Hematopoietic multipotent progenitor cell treated with erythropoietin and hydrocortisone succinate and interleukin-3 and kit ligand, for 17 days (in vitro differentiated cells): ENCODE data around the gene AKAP1.

ENCODE experiments used
- DNase-seq: peaks from one replicate; pipeline ENCODE4 v3.0.0-alpha.2; 2015; ENCODE audit warnings: low spot score

The AKAP1 gene

GRCh38 chr17:57084802-57085447, at the start of gene AKAP1:
AKAP1 (plus strand) TSS chr17:57085246; CDS start chr17:57105465, 20,219 bp downstream.
- peak; percentile 86 for DNase-seq

GRCh38 chr17:57035971-57036481, 49.0 kb upstream of the AKAP1 start:
- DNase-seq = no peak

GRCh38 chr17:57037411-57037810, 47.6 kb upstream of the AKAP1 start:
- no peak for DNase-seq

- no peak for DNase-seq
Measured at GRCh38 chr17:57038486-57038885, 46.6 kb upstream of the AKAP1 start.

GRCh38 chr17:57040571-57040970, 44.5 kb upstream of the AKAP1 start:
- no peak for DNase-seq

GRCh38 chr17:57043276-57043675, 41.8 kb upstream of the AKAP1 start:
- DNase-seq = no peak

- no peak for DNase-seq
Measured at GRCh38 chr17:57044976-57045867, 39.8 kb upstream of the AKAP1 start.

GRCh38 chr17:57045868-57046704, 39.0 kb upstream of the AKAP1 start:
- no peak for DNase-seq

- no peak for DNase-seq
Measured at GRCh38 chr17:57046749-57047148, 38.3 kb upstream of the AKAP1 start.

- no peak for DNase-seq
Measured at GRCh38 chr17:57048096-57048495, 37.0 kb upstream of the AKAP1 start.

GRCh38 chr17:57050306-57050705, 34.7 kb upstream of the AKAP1 start:
- DNase-seq = no peak

GRCh38 chr17:57051886-57052361, 33.1 kb upstream of the AKAP1 start:
- DNase-seq = no peak

- no peak for DNase-seq
Measured at GRCh38 chr17:57062865-57063264, 22.2 kb upstream of the AKAP1 start.

- no peak for DNase-seq
Measured at GRCh38 chr17:57067162-57067561, 17.9 kb upstream of the AKAP1 start.

GRCh38 chr17:57067781-57068180, 17.3 kb upstream of the AKAP1 start:
- no peak for DNase-seq

GRCh38 chr17:57068222-57068658, 16.8 kb upstream of the AKAP1 start:
- no peak for DNase-seq

GRCh38 chr17:57068707-57069106, 16.3 kb upstream of the AKAP1 start:
- DNase-seq = no peak

- DNase-seq = no peak
Measured at GRCh38 chr17:57071991-57072944, 12.8 kb upstream of the AKAP1 start.

GRCh38 chr17:57073626-57074025, 11.4 kb upstream of the AKAP1 start:
- DNase-seq = no peak

GRCh38 chr17:57075193-57075592, 9.9 kb upstream of the AKAP1 start:
- DNase-seq = no peak

- DNase-seq = no peak
Measured at GRCh38 chr17:57075785-57076184, 9.3 kb upstream of the AKAP1 start.
